HepG2 (cell line): ENCODE results near the gene DAZAP1. TPM values are rescaled to one million over a fixed set of nuclear protein-coding genes. Genes with fewer than 3 reads are reported as not detected.

Experiments
- ATAC-seq: fragments of 200-7000 bp; cut with Tn5 transposase; 3 replicates; pipeline ENCODE4 v1.9.1; 2020; ENCODE audit warnings: mild to moderate bottlenecking, moderate library complexity
- BruUV-seq: library from RNA; stranded (reverse); fragments of 400-500 nt; replicated peaks from 2 replicates; lab custom pipeline; 2021; lab: Mats Ljungman, UMichigan
- CTCF ChIA-PET: fragments of 300-600 bp; formaldehyde crosslinking; extraction: SDS; loops from one replicate; lab custom pipeline; 2021; ENCODE audit warnings: low total read pairs, inconsistent platforms, low intra/inter-chr PET ratio; lab: Yijun Ruan, JAX
- POLR2A ChIA-PET: fragments of 350-600 bp; sonication (Branson Sonifier 250); formaldehyde crosslinking; loops from one replicate; lab custom pipeline; 2020; ENCODE audit warnings: antibody characterized with exemption, inconsistent platforms; lab: Yijun Ruan, JAX
- DNase-seq: peaks from one replicate; pipeline ENCODE4 v3.0.0-alpha.2; 2015; ENCODE audit warnings: low spot score
- FAIRE-seq: peaks from 3 replicates; lab custom pipeline; 2011; peaks lifted over from hg19 to GRCh38; lab: Jason Lieb, UNC
- H2AFZ ChIP-seq: one replicate; pipeline ENCODE4 v1.6.1; 2011; ENCODE audit warnings: low read length, inconsistent platforms
- H3K27ac ChIP-seq: fragments of 300-600 bp; 3 replicates; pipeline ENCODE4 v1.8.0; 2011; ENCODE audit warnings: mixed run types, mild to moderate bottlenecking, mixed read lengths, low read length, inconsistent platforms; ENCODE audit not compliant: insufficient read depth; ENCODE audit errors: extremely low read length
- H3K27me3 ChIP-seq, 2 experiments: fragments of 200-600 bp in 1 of 2; 2 replicates in 1 of 2; 3 replicates in 1 of 2; pipeline versions ENCODE4 v1.6.0 to v1.8.0; 2011; ENCODE audit warnings: low read length in 2 of 2, mild to moderate bottlenecking in 2 of 2, moderate library complexity in 2 of 2, inconsistent platforms in 1 of 2; ENCODE audit not compliant: insufficient read depth in 2 of 2, control insufficient read depth in 1 of 2
- H3K36me3 ChIP-seq, 2 experiments: fragments of 200-600 bp in 1 of 2; replicated peaks in 1 of 2; 2 replicates in 1 of 2; 3 replicates in 1 of 2; pipeline versions ENCODE4 v1.5.1 to v1.8.0; 2011; ENCODE audit warnings: low read length in 2 of 2, inconsistent platforms in 1 of 2; ENCODE audit not compliant: insufficient read depth in 2 of 2, control insufficient read depth in 1 of 2
- H3K4me1 ChIP-seq: 2 replicates; pipeline ENCODE4 v1.5.1; 2012; ENCODE audit warnings: low read length, inconsistent platforms; ENCODE audit not compliant: insufficient read depth
- H3K4me2 ChIP-seq: 2 replicates; pipeline ENCODE4 v1.6.0; 2011; ENCODE audit warnings: low read depth, low read length, inconsistent platforms
- H3K4me3 ChIP-seq, 3 experiments: fragments of 200-600 bp in 1 of 3; sonication (generic), shearing (Covaris generic) in 1 of 3; replicated peaks in 1 of 3; 2 replicates each; pipeline ENCODE4 v1.5.1; 2011 to 2016; ENCODE audit warnings: low read length in 3 of 3, inconsistent platforms in 2 of 3, low read depth in 2 of 3, mild to moderate bottlenecking in 2 of 3, control low read depth in 1 of 3, mixed read lengths in 1 of 3; ENCODE audit not compliant: insufficient read depth in 1 of 3
- H3K79me2 ChIP-seq: one replicate; pipeline ENCODE4 v1.6.1; 2011; ENCODE audit warnings: low read length, inconsistent platforms; ENCODE audit not compliant: insufficient read depth
- H3K9ac ChIP-seq: 2 replicates; pipeline ENCODE4 v1.6.0; 2011; ENCODE audit warnings: mild to moderate bottlenecking, low read depth, low read length, inconsistent platforms; ENCODE audit not compliant: insufficient read depth
- H3K9me3 ChIP-seq: 2 replicates; pipeline ENCODE4 v1.5.1; 2012; ENCODE audit warnings: mild to moderate bottlenecking, low read length
- H4K20me1 ChIP-seq: 2 replicates; pipeline ENCODE4 v1.6.0; 2011; ENCODE audit warnings: inconsistent platforms, mild to moderate bottlenecking, low read length, moderate library complexity; ENCODE audit not compliant: insufficient read depth
- ARID4A ChIP-seq: sonication (generic); formaldehyde crosslinking; IDR thresholded peaks from 2 replicates; pipeline ENCODE4 v1.5.0; 2020; ENCODE audit warnings: mild to moderate bottlenecking, missing genetic modification reagents, borderline replicate concordance
- HOMEZ ChIP-seq: IDR thresholded peaks from 2 replicates; pipeline ENCODE4 v1.6.1; 2016; ENCODE audit warnings: low read depth
- MAX ChIP-seq: IDR thresholded peaks from 2 replicates; pipeline ENCODE4 v1.6.1; 2012; ENCODE audit warnings: inconsistent platforms
- MAZ ChIP-seq, 2 experiments: sonication (generic) in 1 of 2; formaldehyde crosslinking in 1 of 2; IDR thresholded peaks; 2 replicates each; pipeline versions ENCODE4 v1.5.0 to v1.6.1; 2012 to 2020; ENCODE audit warnings: low read depth in 2 of 2, mild to moderate bottlenecking in 2 of 2, borderline replicate concordance in 1 of 2, improper control_type of control experiment in 1 of 2, low read length in 1 of 2, missing genetic modification reagents in 1 of 2, moderate library complexity in 1 of 2
- PAXIP1 ChIP-seq: sonication (generic); formaldehyde crosslinking; conservative IDR thresholded peaks from 2 replicates; pipeline ENCODE4 v1.4.0; 2020; ENCODE audit warnings: mild to moderate bottlenecking, missing genetic modification reagents, moderate library complexity
- PITX1 ChIP-seq: sonication (generic); formaldehyde crosslinking; IDR thresholded peaks from 2 replicates; pipeline ENCODE4 v1.5.1; 2020; ENCODE audit warnings: mild to moderate bottlenecking, missing genetic modification reagents
- RORA ChIP-seq: sonication (generic); formaldehyde crosslinking; IDR thresholded peaks from 2 replicates; pipeline ENCODE4 v1.5.0; 2020; ENCODE audit warnings: mild to moderate bottlenecking, missing genetic modification reagents, moderate library complexity
- TAF15 ChIP-seq: fragments of 200-400 bp; formaldehyde crosslinking; IDR thresholded peaks from one replicate; pipeline ENCODE4 v1.6.1; 2018; ENCODE audit warnings: mild to moderate bottlenecking, low read depth, low read length; ENCODE audit not compliant: poor library complexity, severe bottlenecking
- ZKSCAN5 ChIP-seq: sonication (generic); formaldehyde crosslinking; IDR thresholded peaks from 2 replicates; pipeline ENCODE4 v1.5.1; 2020; ENCODE audit warnings: mild to moderate bottlenecking, missing genetic modification reagents
- WGBS: methylation state at CpG from one replicate; pipeline ENCODE4 v1.1.6; 2017; ENCODE audit warnings: low lambda C conversion rate; 5-methylcytosine and 5-hydroxymethylcytosine counted together
- in situ Hi-C: cut with HindIII; loops from 2 replicates; pipeline ENCODE4 v1.10.0; 2017; ENCODE audit warnings: low pct_unique_long_range_greater_than_20kb; ENCODE audit not compliant: extremely low pct_ligation_motif_present
- intact Hi-C: fragments of 100-400 bp; cut with micrococcal nuclease; formaldehyde crosslinking; loops from one replicate; pipeline ENCODE4 v1.10.0; 2022; ENCODE audit not compliant: unreplicated experiment
- polyA plus RNA-seq, 8 experiments: library from polyadenylated mRNA; depleted of rRNA in 3 of 8; stranded (reverse) in 7 of 8; unstranded in 1 of 8; fragments of >200 nt; fragmentation: Illumina TruSeq in 4 of 8; extraction: Trizol in 4 of 8; gene quantifications; 2 replicates each; pipeline versions ENCODE4 v1.2.1 to v1.2.3, GENCODE V29; 2011 to 2016; ENCODE audit warnings: low read depth in 4 of 8, missing spikeins in 1 of 8, mixed read lengths in 1 of 8; ENCODE audit not compliant: insufficient read depth in 1 of 8
- total RNA-seq, 5 experiments: library from RNA; depleted of rRNA; stranded (reverse); fragments of >200 nt; fragmentation: Illumina TruSeq; extraction: Trizol; gene quantifications; 2 replicates each; pipeline ENCODE4 v1.2.3, GENCODE V29; 2016; ENCODE audit warnings: low read depth in 1 of 5

Gene DAZAP1
- total and polyA plus RNA-seq, 2 of the 13 experiments (the other 11 are each of a cell fraction or from before 2014, with no cell fraction given) = 63.3 to 79.2 TPM

- no TSS peak for BruUV-seq
- H3K36me3 ChIP-seq = peaks cover 25 to 62% of the 10 kb centered on the region in 2 experiments
- H3K4me2 ChIP-seq = no peak overlapping the region
- H3K9ac ChIP-seq = no peak overlapping the region
- peaks cover 71% of the 10 kb centered on the region for H3K79me2 ChIP-seq
- DNase-seq (no peak), ATAC-seq (peak; percentile 45; the same call in 1 of the 3 replicates), FAIRE-seq (no peak)
- in situ Hi-C loops (no loop called here), intact Hi-C loops (no loop called here)
- peaks cover 62% of the 10 kb centered on the region for H3K4me1 ChIP-seq
- CTCF ChIA-PET = no interaction called here
- H3K27me3 ChIP-seq = no peaks in the 10 kb centered on the region
- no peak overlapping the region for H2AFZ ChIP-seq
- WGBS = 82% methylated on average over 29 of the region's 30 CpGs
- H4K20me1 ChIP-seq = peaks cover 60% of the 10 kb centered on the region
- POLR2A ChIA-PET = interaction anchor here (0.7 to 2.1 kb wide), 2 partner anchors 9 to 149 kb away, joined by 4 to 7 read pairs; partner anchors contain the start of gene CIRBP
- no peaks in the 10 kb centered on the region for H3K9me3 ChIP-seq
- H3K27ac ChIP-seq = peak overlapping the region; percentile 17
- H3K4me3 ChIP-seq = no peak overlapping the region
- TF ChIP-seq ARID4A (peak; percentile 8; the same call in 1 of the 2 replicates), HOMEZ (CRISPR knock-in tag) (no peak), RORA (CRISPR knock-in tag) (no peak), TAF15 (no peak), MAZ (IDR thresholded peaks at IDR 0.05; ENCODE audit: borderline replicate concordance, low read depth, low read length) (no peak), MAZ (CRISPR knock-in tag; IDR thresholded peaks at IDR 0.05; ENCODE audit: low read depth) (0 out of 2 replicates have a peak, but pooled peaks have one; percentile 25), PITX1 (peak; percentile 84), ZKSCAN5 (CRISPR knock-in tag) (no peak), MAX (0 out of 2 replicates have a peak, but pooled peaks have one; percentile 4), PAXIP1 (CRISPR knock-in tag) (peak; percentile 55)
Observed at GRCh38 chr19:1417681-1418495, 10.5 kb downstream of the DAZAP1 start.
